NOMO-1 (cell line): Measurements from ENCODE around the gene ITGA1.
"Not testable (repeated sequence)": the region's sequence is repeated elsewhere in the genome, so short reads cannot be mapped to it uniquely, and the experiment has no call there.

Experiments
- DNase-seq, 2 experiments: peaks; one replicate each; lab custom pipeline; 2025; ENCODE audit not compliant: unreplicated experiment in 2 of 2; lab: John Stamatoyannopoulos, UW

The ITGA1 gene

GRCh38 chr5:52824827-52825226 is 37.1 kb downstream of the ITGA1 start:
- no peak for DNase-seq

GRCh38 chr5:52825826-52826225 is 38.1 kb downstream of the ITGA1 start:
- peak; percentile 44 to 82 for DNase-seq

GRCh38 chr5:52827815-52828214 is 40.1 kb downstream of the ITGA1 start:
- no peak for DNase-seq

GRCh38 chr5:52829664-52830063 is 41.9 kb downstream of the ITGA1 start:
- DNase-seq = no peak

- no peak for DNase-seq
Measured at GRCh38 chr5:52830650-52831049, 42.9 kb downstream of the ITGA1 start.

GRCh38 chr5:52831786-52832511 is 44.2 kb downstream of the ITGA1 start:
- DNase-seq = peak; percentile 23 to 39

GRCh38 chr5:52834320-52834719 is 46.6 kb downstream of the ITGA1 start:
- DNase-seq = no peak

GRCh38 chr5:52837068-52837467 is 49.4 kb downstream of the ITGA1 start:
- DNase-seq = peak; percentile 2 to 15

GRCh38 chr5:52837591-52838001 is 49.9 kb downstream of the ITGA1 start:
- no peak for DNase-seq

GRCh38 chr5:52838326-52839015 is 50.8 kb downstream of the ITGA1 start:
- no peak for DNase-seq

GRCh38 chr5:52839285-52839684 is 51.6 kb downstream of the ITGA1 start:
- DNase-seq = no peak

- DNase-seq = no peak
Measured at GRCh38 chr5:52840277-52841050, 52.7 kb downstream of the ITGA1 start.

GRCh38 chr5:52841114-52841513 is 53.4 kb downstream of the ITGA1 start:
- DNase-seq = no peak

GRCh38 chr5:52842111-52842510 is 54.4 kb downstream of the ITGA1 start:
- DNase-seq = no peak

- DNase-seq = no peak
Measured at GRCh38 chr5:52844885-52845284, 57.2 kb downstream of the ITGA1 start.

- DNase-seq = no peak
Measured at GRCh38 chr5:52846182-52846842, 58.6 kb downstream of the ITGA1 start.

GRCh38 chr5:52848688-52849087 is 61.0 kb downstream of the ITGA1 start:
- not testable (repeated sequence) for DNase-seq

GRCh38 chr5:52849544-52849943 is 61.8 kb downstream of the ITGA1 start:
- no peak for DNase-seq

- DNase-seq = no peak
Measured at GRCh38 chr5:52853650-52854049, 65.9 kb downstream of the ITGA1 start.

- DNase-seq = no peak
Measured at GRCh38 chr5:52854301-52854700, 66.6 kb downstream of the ITGA1 start.

- no peak for DNase-seq
Measured at GRCh38 chr5:52854949-52855348, 67.2 kb downstream of the ITGA1 start.
